Measurements from ENCODE around the gene OSBPL8.

The OSBPL8 gene

GRCh38 chr12:76303365-76303764, 256.2 kb downstream of the OSBPL8 start:
- no peak overlapping the region for H3K27ac ChIP-seq (ENCODE audit: low read depth in 2 of 2, low read length in 2 of 2)
- no peak overlapping the region for H3K4me3 ChIP-seq (ENCODE audit: low read length in 2 of 2)
- H3K9ac ChIP-seq (ENCODE audit: low read depth in 1 of 2, low read length in 2 of 2), result no peak overlapping the region
- peaks cover 0 to 2% of the 10 kb centered on the region in 2 donors for H3K27me3 ChIP-seq (ENCODE audit: control insufficient read depth in 2 of 2, insufficient read depth in 2 of 2, low read length in 2 of 2)
- H3K9me3 ChIP-seq (ENCODE audit: control insufficient read depth in 2 of 2, low read length in 2 of 2), result no peaks in the 10 kb centered on the region
- H3K36me3 ChIP-seq (ENCODE audit: control insufficient read depth in 2 of 2, insufficient read depth in 2 of 2, low read length in 2 of 2), result no peaks in the 10 kb centered on the region
- no peaks in the 10 kb centered on the region for H3K4me1 ChIP-seq (ENCODE audit: control insufficient read depth in 2 of 2, insufficient read depth in 2 of 2, low read length in 2 of 2)
